PC-9 (cell line): ENCODE results near the gene DLX4.

Source experiments
- CTCF ChIP-seq: fragments of 200-600 bp; sonication (generic); conservative IDR thresholded peaks from 2 replicates; pipeline ENCODE4 v1.6.1; 2017; ENCODE audit warnings: mixed run types, antibody characterized with exemption, mild to moderate bottlenecking, moderate library complexity
- EZH2 ChIP-seq: fragments of 200-600 bp; sonication (generic); IDR thresholded peaks from 2 replicates; pipeline ENCODE4 v1.8.0; 2017; ENCODE audit warnings: antibody characterized with exemption, low read depth

DNA sequence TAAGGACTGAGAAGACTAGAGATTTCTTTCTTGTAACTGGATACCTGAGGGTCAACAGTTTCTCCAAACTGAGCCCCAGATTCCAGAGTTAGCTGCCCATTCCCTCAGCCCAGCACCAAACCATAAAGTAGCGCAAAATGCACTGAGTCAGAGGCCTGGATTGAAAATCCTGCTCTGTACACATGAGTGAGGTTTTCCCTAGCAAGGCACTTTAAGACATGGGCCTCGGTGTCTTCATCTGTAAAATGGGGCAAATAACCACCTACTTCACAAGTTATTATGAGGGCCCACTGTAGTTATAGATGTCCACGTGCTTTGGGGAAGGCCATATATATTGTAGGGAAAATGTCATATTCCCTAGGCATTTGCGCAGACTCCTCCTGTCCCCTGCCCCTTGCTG lies 10.3 kb upstream of the DLX4 start:
- TF ChIP-seq CTCF (no peak), EZH2 (no peak)
